HG03039 (cell line): ENCODE measurements around the gene EHD1.

ENCODE experiments used
- ATAC-seq: cut with Tn5 transposase; IDR thresholded peaks from one replicate; pipeline ENCODE4 v1.9.1; 2021; ENCODE audit warnings: mild to moderate bottlenecking, moderate library complexity; ENCODE audit not compliant: unreplicated experiment

EHD1 gene

DNA sequence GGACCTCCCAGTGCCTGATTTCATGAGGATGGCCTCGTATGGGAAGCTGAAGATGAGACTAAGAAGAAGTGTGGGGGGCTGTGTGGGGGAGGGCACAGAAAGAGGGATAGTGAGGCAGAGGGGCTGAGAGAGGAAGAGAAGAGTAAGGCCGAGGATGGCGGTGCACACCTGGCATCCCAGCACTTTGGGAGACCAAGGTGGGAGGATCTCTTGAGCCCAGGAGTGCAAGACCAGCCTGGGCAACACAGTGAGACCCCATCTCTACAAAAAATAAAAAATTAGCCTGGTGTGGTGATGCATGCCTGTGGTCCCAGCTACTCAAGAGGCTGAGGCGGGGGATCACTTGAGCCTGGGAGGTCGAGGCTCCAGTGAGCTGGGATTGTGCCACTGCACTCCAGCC, 13.5 kb upstream of the EHD1 start:
- no peak for ATAC-seq

DNA sequence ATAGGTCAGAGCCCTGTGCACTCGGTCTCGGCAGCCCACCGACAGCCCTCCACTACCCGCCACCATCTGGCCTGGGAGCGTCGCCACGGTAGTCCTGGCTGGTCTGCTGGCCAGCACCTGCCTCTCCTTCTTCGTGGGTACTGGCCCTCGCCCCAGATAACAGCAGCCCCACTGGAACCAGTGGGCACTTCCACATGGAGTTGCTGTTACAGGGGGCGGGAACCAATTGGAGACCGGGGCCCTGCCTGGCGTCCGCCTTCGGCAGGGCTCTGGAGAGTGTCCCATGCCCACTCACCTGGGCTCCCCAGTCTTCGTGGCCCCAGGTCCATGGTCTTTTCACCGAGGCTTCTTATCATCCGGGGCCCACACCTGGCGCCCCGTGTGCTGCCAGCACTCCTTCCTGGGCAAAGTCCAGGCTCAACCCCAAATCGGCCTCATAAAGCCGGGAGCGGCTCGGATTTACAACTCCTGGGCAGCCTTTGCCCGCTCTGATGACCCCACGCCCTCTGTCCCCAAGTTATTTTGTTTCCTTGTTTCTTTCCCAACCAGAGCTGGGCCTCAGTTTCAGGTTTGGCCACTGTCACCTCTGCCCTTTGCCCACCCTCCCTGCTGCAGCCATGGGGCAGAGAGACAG, 12.9 kb upstream of the EHD1 start:
- no peak for ATAC-seq

DNA sequence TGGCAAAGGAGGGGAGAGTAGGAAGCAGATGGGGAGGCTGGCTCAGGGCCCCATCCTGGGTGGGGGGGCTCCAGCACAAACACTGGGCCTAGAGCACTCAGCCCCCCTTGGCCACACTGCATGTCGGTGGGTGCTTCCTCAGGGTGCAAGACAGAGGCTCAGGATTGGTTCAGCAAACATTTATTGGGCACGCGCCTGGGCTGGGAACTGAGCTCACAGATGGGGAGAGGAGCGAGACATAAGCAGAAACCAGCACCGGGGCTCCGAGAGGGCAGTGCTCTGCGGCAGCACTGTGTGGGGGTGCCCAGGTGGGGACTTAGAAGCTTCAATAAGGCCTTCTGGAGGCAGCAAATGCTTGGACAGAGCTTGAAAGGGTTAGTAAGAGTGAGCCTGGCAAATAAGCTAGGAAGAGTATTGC, 12.1 kb upstream of the EHD1 start:
- no peak for ATAC-seq

DNA sequence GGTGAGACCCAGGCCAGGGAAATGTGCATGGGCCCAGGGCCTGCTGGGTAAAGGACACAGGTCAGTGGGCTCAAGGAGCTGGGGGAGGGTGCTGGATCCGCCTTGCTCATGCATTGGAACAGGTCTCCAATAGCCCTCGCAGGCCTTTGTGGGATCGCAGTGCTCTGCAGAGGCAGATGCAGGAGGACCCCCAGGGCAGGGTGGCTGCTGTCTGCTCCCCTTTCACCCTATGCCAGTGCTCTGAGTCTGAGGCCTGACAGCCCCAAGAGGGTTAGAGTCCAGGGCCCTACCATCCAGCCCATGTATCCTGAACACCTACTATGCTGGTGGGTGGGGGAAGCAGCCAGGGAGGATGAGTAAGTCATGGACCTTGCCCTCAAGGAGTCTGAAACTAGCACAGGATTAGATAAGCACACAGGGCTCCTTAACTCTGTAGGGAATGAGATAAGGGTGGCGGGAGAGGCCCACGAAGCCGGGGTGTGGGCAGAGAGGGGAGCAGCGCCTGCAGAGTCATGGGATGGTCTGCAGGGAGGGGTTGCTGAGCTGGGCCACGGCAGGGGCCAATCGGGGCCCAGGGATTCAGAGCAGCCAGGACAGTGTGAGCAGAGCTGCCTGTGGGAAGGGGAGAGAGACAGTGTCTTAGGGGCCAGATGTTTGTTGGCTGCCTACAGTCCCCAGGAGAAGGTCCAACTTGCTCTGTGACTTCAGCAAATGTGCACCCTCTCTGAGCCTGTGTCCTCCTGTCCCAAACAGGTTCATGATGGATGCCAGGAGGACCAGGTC, 10.5 kb upstream of the EHD1 start:
- ATAC-seq, result no peak

DNA sequence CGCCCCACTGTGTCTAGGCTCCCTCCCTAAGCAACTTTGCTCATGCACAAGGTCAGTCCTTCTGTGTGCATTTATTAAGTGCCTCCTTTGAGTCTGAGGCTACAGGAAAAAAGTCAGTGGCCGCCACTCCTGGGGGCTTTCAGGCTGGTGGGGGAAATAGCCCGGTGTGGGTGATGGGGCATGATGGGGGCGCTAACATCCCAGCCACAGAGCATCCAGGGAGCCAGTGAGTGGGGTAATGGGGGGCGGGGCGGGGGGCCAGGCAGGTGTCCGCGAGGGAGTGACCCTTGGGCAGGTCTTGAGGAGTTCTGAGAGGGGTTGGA, 9.9 kb upstream of the EHD1 start:
- ATAC-seq, result no peak

DNA sequence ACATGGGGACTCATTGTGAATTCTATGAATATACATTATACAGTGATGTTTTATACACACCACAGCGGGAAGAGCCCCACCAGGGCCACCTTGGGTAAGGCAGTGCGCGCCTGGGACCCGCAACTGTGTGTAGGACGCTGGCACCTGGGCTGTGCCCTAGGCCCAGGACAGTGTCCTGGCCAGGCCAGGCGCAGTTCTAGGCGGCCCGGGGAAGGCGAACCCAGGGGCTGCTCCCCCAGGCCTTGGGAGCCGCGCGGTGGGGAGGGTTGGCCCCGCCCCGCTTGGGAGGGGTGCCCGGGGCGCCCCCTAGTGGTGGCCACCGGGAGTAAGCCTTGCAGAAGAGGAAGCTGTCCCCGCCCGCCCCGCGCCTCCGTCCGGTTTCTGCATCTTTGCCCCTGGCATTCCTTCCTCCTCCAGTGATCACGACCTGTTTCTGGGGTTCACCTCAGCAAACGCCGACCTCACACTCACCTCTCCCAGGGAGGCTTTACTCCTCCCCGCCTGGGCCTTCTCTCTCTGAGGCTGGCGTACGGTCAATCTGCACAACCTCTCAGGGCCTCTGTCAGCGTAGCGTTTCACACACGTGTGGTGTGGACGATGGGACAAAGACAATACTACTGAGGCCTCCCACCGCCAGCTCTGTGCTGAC, 9.5 kb upstream of the EHD1 start:
- ATAC-seq, result no peak

DNA sequence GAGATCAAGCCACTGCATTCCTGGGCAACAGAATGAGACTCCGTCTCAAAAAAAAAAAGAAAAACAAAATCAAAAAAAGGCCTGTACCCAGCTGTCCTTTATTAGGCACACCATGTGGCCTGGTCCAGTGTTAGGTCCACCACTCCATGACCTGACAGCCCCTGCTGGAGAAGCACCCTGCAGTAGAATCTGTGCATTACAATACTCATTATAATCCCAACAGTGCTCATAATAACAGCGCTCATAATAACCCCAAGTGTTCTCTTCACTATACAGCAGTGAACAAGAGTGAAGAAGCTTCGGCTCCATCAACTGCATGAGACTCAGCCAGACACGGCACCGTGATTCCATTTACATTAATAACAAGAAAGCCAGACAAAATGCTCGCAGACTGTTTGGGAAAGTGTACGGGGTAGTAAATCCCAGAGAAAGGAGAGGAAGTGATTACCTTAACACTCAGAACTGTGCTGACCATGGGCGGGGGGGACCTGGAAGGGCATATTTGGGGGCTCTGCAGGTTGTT, 8.9 kb upstream of the EHD1 start:
- ATAC-seq, result no peak

DNA sequence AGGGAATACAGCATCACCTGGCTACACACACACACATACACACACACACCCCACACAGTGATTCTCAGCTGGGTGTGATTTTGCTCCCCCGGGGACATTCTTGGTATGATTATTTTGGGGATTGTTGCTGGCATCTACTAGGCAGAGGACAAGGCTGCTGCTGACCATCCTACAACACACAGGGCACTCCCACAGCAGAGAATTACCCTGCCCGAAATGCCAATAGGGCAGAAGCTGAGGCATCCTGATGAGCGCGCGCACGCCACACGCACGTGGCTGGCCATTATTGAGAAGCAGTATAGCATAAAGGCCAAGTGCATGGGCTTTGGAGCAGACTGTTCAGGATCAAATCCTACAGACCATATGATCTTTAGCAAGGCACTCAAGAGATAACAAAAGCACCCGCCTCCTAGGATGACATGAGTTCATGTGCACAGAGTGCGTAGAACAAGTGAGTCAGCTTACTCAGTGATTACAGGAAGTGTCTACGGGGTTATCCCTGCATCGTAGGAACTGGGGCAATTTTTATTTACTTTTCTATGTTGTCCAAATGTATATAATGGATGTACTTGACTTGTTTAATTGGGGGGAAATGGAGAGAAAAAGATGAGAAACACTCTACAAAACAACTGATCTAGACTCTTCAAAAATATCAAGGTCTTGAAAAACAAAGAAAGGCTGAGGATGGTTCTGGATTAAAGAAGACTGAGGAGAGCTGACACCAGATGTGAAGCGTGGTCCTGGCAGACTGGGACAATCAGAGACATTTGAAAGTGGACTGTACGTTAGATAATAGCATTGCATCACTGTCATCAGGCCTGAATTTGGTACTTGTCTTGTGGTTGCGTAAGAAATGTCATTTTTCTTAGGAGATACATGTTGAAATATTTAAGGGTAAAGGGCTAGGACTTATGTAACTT, 7.2 kb upstream of the EHD1 start:
- no peak for ATAC-seq

DNA sequence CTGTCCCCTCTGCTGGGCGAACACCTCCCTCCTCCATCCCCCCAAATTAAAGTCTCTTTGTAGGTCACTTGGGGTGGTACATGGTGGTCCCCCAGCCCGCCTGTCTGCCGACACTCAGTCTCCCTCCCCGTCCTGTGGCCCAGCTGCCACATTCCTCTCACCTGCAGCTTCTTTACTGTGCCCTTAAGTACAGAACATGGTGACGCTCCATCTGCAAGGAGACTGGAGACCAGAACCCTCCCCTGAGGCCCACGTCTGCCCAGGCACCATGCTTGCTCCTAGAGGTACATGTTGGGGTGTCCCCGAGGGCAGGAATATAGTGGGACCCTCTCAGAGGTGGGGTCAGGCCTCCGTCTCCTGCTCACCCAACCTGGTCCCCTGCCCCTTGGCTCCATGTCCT, 5.6 kb upstream of the EHD1 start:
- ATAC-seq, result no peak

DNA sequence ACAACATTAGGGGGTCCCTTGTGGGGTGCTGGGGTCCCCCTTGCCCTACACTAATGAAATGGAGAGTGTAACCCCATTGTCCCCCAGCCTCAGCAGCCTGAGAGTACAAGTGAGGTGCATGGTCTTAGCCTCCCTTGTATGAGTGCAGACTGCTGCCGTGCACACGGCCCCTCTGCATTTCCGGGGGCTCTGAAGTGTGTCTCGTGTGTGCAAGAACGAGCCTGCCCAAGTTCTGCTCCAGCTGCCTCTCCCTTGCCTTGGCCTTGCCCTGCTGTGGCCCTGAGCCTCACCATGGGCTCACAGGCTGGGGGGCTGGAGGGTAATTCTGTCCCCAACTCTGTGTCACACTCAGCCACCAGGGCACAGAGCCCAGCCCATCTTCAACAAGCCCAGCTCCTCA, 5.2 kb upstream of the EHD1 start:
- no peak for ATAC-seq

DNA sequence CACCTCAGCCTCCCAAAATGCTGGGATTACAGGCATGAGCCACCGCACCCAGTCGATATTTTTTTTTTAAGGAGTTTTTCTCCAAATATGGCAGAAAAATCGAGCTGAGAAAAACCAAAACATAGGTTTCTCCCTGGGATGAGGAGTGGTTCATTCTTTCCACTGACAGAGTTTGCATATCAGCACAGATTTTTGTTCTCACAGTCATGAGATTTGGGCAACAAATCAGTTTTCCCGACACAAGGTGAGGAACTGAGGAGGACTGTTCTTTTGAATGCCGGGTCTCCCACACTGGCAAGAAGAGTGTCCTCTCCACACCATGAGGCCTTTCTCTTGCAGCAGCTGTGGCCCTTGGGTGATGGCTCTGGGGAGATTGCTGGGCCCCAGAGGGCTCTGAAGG, 3.8 kb upstream of the EHD1 start:
- ATAC-seq, result no peak

DNA sequence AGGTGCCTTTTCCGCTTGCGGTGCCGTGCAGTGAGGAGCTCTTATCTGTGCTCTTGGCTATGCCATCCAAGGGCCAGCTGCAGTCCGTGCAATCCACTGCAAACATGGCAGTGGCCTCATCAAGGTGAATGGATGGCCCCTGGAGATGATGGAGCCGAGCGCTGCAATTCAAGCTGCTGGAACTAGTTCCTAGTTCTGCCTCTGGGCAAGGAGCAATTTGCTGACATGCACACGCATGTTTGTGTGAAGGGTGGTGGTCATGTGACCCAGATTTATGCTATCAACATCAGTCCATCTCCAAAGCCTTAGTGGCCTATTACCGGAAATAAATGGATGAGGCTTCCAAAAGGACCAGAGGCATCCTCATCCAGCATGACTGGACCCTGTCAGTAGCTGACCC, 3.1 kb upstream of the EHD1 start:
- ATAC-seq, result no peak

DNA sequence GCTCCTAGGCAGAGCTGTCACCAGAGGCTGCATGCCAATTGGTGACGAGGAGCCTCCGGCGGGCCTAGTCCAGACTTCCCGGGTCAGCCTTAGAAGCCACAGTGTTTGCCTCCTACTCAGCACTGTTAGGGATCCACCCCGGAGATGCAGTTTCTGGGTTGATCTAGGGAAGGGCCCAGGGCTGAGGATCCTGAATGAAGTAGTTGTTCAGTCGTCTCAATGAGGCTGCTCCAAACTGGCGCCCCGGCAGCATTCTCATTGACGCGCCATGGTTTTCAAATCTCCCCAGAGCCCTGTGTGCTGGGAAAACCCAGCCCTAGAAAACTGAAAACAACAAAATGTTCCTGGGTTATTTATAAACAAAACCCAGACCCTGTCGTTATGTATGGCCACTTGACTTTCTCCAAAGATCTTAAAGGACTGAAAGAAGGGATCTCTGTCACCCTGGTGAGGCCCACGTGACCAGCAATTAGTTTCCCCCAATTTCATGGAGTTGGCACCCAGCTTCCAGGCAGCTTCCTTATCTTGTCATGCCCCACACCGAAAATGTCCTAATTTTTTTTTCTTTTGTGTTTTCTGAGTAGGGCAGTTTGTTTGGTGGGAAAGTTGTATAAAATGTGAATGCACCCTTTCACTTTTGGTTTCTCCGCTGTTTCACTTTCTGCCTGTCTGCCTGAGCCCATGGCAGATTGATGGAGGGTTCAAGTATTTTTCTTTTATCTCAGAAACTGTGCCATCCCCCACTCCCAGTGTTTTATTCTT, 2.0 kb upstream of the EHD1 start:
- no peak for ATAC-seq

DNA sequence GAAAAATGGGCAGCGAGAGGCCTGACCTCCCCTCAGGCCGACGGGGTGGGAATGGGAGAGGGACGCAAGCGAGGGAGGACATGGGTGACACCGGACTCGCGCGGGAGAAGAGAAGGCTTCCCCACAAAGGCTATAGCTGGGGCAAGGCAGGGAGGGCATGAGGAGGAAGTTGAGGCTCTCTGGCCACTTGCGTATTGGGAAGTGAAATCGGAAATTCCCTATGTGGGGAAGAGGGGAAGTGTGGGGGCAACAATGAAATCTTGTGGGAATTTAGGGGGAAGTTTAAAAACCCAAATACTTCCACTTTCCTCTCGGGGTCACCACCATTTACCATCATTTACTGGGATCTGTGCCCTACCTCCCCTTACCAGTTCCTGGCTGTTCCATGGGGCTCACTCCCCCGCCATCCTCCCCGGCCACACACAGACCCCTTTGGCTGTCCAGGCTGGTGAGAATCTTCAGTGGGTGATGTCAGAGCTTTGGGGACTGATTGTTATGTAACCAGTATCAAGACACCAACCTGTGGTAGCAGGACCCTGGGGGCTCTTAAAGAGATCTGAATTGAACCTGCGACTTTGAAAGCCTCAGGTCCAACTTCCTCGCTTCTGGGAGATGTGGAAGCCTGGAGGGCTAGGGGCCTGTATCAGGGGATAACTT, 951 bp upstream of the EHD1 start:
- no peak for ATAC-seq

DNA sequence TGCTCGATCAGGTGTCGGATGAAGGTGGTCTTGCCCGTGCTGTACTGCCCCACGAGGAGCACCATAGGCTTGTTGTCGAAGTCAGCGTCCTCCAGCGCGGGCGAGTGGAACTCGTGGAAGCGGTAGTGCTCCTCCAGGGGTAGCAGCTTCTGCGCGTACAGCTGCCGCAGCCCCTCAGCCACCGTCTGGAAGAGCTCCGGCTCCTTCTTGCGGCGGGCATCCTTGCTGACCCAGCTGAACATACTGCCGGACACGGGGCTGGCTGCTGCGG, 263 bp downstream of the EHD1 start:
- ATAC-seq, result no peak

DNA sequence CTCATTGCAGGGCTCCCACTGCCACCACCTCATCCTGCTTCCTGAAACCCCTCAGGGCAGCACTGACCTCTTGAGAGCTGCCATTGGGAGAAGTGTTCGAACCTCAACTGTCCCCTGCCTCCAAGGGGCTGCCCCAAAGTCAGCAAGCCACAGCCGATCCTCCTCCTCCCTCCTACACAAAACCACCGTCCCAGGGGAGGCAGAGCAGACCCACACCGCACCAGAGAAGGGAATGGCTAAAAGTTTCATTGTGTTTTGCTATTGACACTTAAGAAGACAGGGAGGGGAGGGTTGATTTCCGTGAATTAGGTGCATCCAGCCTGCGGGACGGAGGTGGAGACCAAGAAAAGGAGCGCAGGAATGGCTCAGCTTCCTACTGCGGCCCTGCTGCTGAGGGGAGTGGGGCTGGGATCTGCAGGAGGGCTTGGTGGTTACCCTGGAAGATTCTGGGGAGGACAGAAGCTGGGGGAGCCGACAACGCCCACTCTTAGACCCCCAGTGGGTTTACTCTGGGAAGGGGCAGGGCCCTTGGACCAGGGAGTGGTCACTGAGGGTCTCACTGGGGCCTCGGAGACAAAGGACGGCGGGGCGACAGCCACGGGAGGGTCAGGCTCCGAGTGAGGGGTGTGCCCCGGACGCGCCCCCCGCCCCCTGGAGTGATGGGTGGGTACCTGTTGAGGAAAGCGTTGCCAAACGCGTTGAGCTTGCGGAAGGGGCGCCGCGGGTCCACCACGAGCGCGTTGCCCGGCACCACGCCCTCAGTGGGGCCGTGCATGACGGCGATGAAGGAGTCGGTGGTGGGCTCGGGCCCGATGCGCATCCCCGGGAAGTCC, 815 bp downstream of the EHD1 start:
- ATAC-seq, result no peak

DNA sequence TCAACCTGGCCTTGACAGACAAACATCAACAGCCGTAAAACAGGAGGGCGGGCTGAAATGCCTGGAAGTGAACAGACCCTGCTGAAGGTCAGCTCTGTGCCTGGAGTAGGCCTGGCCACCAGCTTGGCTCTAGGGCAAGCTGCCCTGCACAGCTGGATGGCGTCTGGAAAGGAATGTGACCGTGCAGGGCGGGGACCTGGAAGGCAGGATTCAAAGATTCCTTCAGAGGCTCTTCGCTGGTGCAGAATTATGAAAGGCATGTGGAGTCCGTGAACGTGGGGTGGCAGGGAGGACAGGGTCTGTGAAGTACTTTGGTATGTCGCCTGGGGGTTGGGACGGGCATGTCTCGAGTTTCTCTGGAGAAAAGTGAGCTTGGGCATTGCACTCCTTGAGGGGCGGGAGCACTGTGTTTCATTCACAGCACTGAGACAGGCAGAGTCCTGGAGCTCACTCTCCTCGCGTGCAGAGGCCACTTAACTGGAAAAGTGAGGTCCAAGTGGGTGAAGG, 1.5 kb downstream of the EHD1 start:
- ATAC-seq, result no peak

DNA sequence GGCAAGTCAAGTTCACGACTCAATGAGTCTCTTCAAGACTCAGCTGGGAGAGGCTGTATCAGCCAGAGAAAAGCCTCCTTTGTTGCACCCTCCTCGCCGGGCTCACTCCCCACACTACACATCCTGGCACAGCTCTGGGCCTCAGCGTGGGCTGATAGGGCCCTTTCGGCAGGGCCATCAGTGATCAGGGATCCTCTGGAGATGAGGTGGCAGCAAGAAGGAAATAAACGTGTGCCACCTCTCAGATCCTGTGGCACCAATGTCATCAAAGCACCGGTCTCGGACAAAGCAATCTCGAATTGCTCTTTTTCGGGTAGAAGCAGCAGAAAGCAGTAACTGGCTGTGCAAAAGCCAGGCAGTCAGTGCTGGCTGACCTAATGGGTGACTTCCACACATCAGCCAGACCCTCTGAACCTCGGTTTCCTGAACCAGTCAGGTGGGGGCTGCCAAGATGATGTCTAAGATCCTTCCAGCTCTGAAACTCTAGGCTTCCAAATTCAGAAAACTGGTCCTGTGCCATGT, 2.1 kb downstream of the EHD1 start:
- no peak for ATAC-seq
